K562 (cell line): ENCODE results near the gene THAP12. TPM values are rescaled to one million over a fixed set of nuclear protein-coding genes. Genes with fewer than 3 reads are reported as not detected.
A peak's percentile ranks its signal among the peaks of the same experiment; 100 is the strongest.
"Not testable (repeated sequence)": the region's sequence is repeated elsewhere in the genome, so short reads cannot be mapped to it uniquely, and the experiment has no call there.

ENCODE experiments used
- ATAC-seq: fragments of 200-7000 bp; cut with Tn5 transposase; 3 replicates; pipeline ENCODE4 v1.9.1; 2020; ENCODE audit warnings: moderate library complexity
- BruUV-seq: library from RNA; stranded (reverse); fragments of 400-500 nt; replicated peaks from 2 replicates; lab custom pipeline; 2021; lab: Mats Ljungman, UMichigan
- CTCF ChIA-PET: fragments of 300-600 bp; formaldehyde crosslinking; extraction: SDS; loops from one replicate; lab custom pipeline; 2021; ENCODE audit warnings: low intra/inter-chr PET ratio; lab: Yijun Ruan, JAX
- POLR2A ChIA-PET: fragments of 300-600, 350-650 bp; sonication (Branson Sonifier 250); formaldehyde crosslinking; extraction: SDS; loops from one replicate; lab custom pipeline; 2021; ENCODE audit warnings: antibody characterized with exemption, inconsistent platforms; lab: Yijun Ruan, JAX
- DNase-seq, 4 experiments: peaks; one replicate each; pipeline versions ENCODE4 v3.0.0 to v3.0.0-alpha.2; 2011 to 2018; ENCODE audit warnings: low spot score in 3 of 4, mixed read lengths in 3 of 4; ENCODE audit errors: extremely low read depth in 1 of 4
- FAIRE-seq: peaks from 2 replicates; lab custom pipeline; 2011; peaks lifted over from hg19 to GRCh38; lab: Jason Lieb, UNC
- H2AFZ ChIP-seq: 2 replicates; pipeline ENCODE4 v1.6.0; 2011; ENCODE audit warnings: low read depth, low read length, control low read depth, inconsistent platforms
- H3K27ac ChIP-seq: fragments of 200-600 bp; 3 replicates; pipeline ENCODE4 v1.8.0; 2011; ENCODE audit warnings: low read depth, mild to moderate bottlenecking, control low read depth, inconsistent platforms, low read length, moderate library complexity, mixed read lengths; ENCODE audit errors: extremely low read depth
- H3K27me3 ChIP-seq, 2 experiments: fragments of 300-600 bp in 1 of 2; 2 replicates in 1 of 2; 3 replicates in 1 of 2; pipeline versions ENCODE4 v1.6.0 to v1.8.0; 2011; ENCODE audit warnings: inconsistent platforms in 2 of 2, low read length in 2 of 2, mild to moderate bottlenecking in 1 of 2, mixed read lengths in 1 of 2, moderate library complexity in 1 of 2; ENCODE audit not compliant: control insufficient read depth in 2 of 2, insufficient read depth in 2 of 2
- H3K36me3 ChIP-seq: fragments of 300-600 bp; 3 replicates; pipeline ENCODE4 v1.8.0; 2011; ENCODE audit warnings: mild to moderate bottlenecking, low read length, inconsistent platforms; ENCODE audit not compliant: control insufficient read depth, insufficient read depth
- H3K4me1 ChIP-seq, 2 experiments: fragments of 200-600 bp in 1 of 2; replicated peaks in 1 of 2; 2 replicates in 1 of 2; 3 replicates in 1 of 2; pipeline versions ENCODE4 v1.5.1 to v1.8.0; 2011; ENCODE audit warnings: inconsistent platforms in 2 of 2, low read length in 2 of 2, mild to moderate bottlenecking in 1 of 2, mixed read lengths in 1 of 2, moderate library complexity in 1 of 2; ENCODE audit not compliant: control insufficient read depth in 2 of 2, insufficient read depth in 2 of 2
- H3K4me2 ChIP-seq: 2 replicates; pipeline ENCODE4 v1.6.1; 2011; ENCODE audit warnings: low read length, control low read depth, inconsistent platforms, mixed read lengths; ENCODE audit not compliant: insufficient read depth
- H3K4me3 ChIP-seq: fragments of 200-600 bp; sonication (generic), shearing (Covaris generic); 2 replicates; pipeline ENCODE4 v1.5.1; 2016; ENCODE audit warnings: control low read depth, inconsistent platforms
- H3K79me2 ChIP-seq: fragments of 200-600 bp; 3 replicates; pipeline ENCODE4 v1.8.0; 2011; ENCODE audit warnings: low read length, inconsistent platforms; ENCODE audit not compliant: control insufficient read depth, insufficient read depth
- H3K9ac ChIP-seq, 2 experiments: 2 replicates each; pipeline versions ENCODE4 v1.6.0 to v1.6.1; 2011; ENCODE audit warnings: low read depth in 2 of 2, low read length in 2 of 2, control low read depth in 1 of 2, inconsistent platforms in 1 of 2, mild to moderate bottlenecking in 1 of 2, mixed read lengths in 1 of 2; ENCODE audit not compliant: insufficient read depth in 1 of 2
- H3K9me1 ChIP-seq: one replicate; pipeline ENCODE4 v1.6.0; 2011; ENCODE audit warnings: inconsistent platforms, mild to moderate bottlenecking, low read length, moderate library complexity; ENCODE audit not compliant: control insufficient read depth, insufficient read depth
- H3K9me3 ChIP-seq: replicated peaks from 2 replicates; pipeline ENCODE4 v1.5.1; 2011; ENCODE audit warnings: low read depth, low read length, inconsistent platforms; ENCODE audit not compliant: control insufficient read depth, insufficient read depth
- H4K20me1 ChIP-seq: replicated peaks from 2 replicates; pipeline ENCODE4 v1.6.1; 2011; ENCODE audit warnings: low read length, inconsistent platforms, mixed read lengths; ENCODE audit not compliant: control insufficient read depth, insufficient read depth
- ARID1B ChIP-seq: fragments of 450-650 bp; IDR thresholded peaks from 2 replicates; pipeline ENCODE4 v1.6.1; 2016; ENCODE audit warnings: antibody characterized with exemption, mild to moderate bottlenecking, inconsistent platforms
- C11orf30 ChIP-seq: fragments of 450-650 bp; IDR thresholded peaks from 2 replicates; pipeline ENCODE4 v1.6.1; 2016; ENCODE audit warnings: low read depth, mild to moderate bottlenecking
- CBFA2T3 ChIP-seq: fragments of 450-650 bp; IDR thresholded peaks from 2 replicates; pipeline ENCODE4 v1.6.1; 2017
- DPF2 ChIP-seq: fragments of 450-650 bp; IDR thresholded peaks from 2 replicates; pipeline ENCODE4 v1.6.1; 2016
- FOSL1 ChIP-seq: fragments of 200-800 bp; sonication (Bioruptor generic); conservative IDR thresholded peaks from 2 replicates; pipeline ENCODE4 v1.6.1; 2016; ENCODE audit warnings: missing genetic modification characterization, missing compliant biosample characterization
- KDM1A ChIP-seq, 2 experiments: fragments of 450-650 bp; IDR thresholded peaks; 2 replicates each; pipeline ENCODE4 v1.6.1; 2016; ENCODE audit warnings: mild to moderate bottlenecking in 2 of 2
- NFE2 ChIP-seq: IDR thresholded peaks from 2 replicates; pipeline ENCODE4 v1.6.1; 2014; ENCODE audit warnings: antibody characterized with exemption, low read depth
- NFYB ChIP-seq: IDR thresholded peaks from 2 replicates; pipeline ENCODE4 v1.6.1; 2011; ENCODE audit warnings: mild to moderate bottlenecking, moderate library complexity; ENCODE audit not compliant: insufficient read length; ENCODE audit errors: extremely low read depth
- SMARCA4 ChIP-seq: fragments of 450-650 bp; IDR thresholded peaks from 2 replicates; pipeline ENCODE4 v1.6.1; 2016
- SMARCE1 ChIP-seq: fragments of 450-650 bp; IDR thresholded peaks from 2 replicates; pipeline ENCODE4 v1.7.1; 2016; ENCODE audit warnings: mild to moderate bottlenecking
- TCF3 ChIP-seq: sonication (generic); formaldehyde crosslinking; IDR thresholded peaks from 2 replicates; pipeline ENCODE4 v1.4.0; 2020; ENCODE audit warnings: mild to moderate bottlenecking, missing genetic modification reagents
- TFAP4 ChIP-seq: sonication (generic); formaldehyde crosslinking; IDR thresholded peaks from 2 replicates; pipeline ENCODE4 v1.8.0; 2022; ENCODE audit warnings: missing genetic modification reagents, mild to moderate bottlenecking, moderate library complexity, borderline replicate concordance
- ZNF584 ChIP-seq: fragments of 200-800 bp; sonication (Bioruptor generic); IDR thresholded peaks from 2 replicates; pipeline ENCODE4 v1.6.1; 2016; ENCODE audit warnings: low read depth, mild to moderate bottlenecking, missing genetic modification characterization, missing compliant biosample characterization
- WGBS: fragments of 100-300 bp; shearing (Covaris generic); methylation state at CpG from one replicate; pipeline ENCODE4 v1.1.6; 2016; ENCODE audit warnings: low coverage, mixed read lengths; ENCODE audit not compliant: insufficient coverage; ENCODE audit errors: missing lambda C conversion rate; 5-methylcytosine and 5-hydroxymethylcytosine counted together
- in situ Hi-C: fragments of 300-500 bp; cut with MboI; formaldehyde crosslinking; loops from 4 replicates; pipeline ENCODE4 v1.15.0; 2018; ENCODE audit warnings: inconsistent platforms, mixed read lengths
- intact Hi-C: fragments of 100-400 bp; cut with micrococcal nuclease; formaldehyde crosslinking; loops from 2 replicates; pipeline ENCODE4 v1.14.2; 2022
- polyA plus RNA-seq, 8 experiments: library from polyadenylated mRNA; depleted of rRNA in 4 of 8; stranded (reverse) in 5 of 8; unstranded in 3 of 8; fragments of >200 nt; fragmentation: Nextera tagmentation in 2 of 8; fragmentation: Illumina TruSeq in 1 of 8; extraction: Ambion mirVana in 2 of 8; extraction: Trizol in 1 of 8; gene quantifications; 2 replicates each; pipeline versions ENCODE4 v1.2.1 to v1.2.3, GENCODE V29; 2011 to 2014; ENCODE audit warnings: inconsistent platforms in 1 of 8, missing spikeins in 1 of 8
- total RNA-seq, 7 experiments: library from RNA; depleted of rRNA in 6 of 7; stranded (reverse); fragments of >200 nt in 6 of 7; fragmentation: Illumina TruSeq in 2 of 7; extraction: Trizol in 2 of 7; gene quantifications; 2 replicates each; pipeline versions ENCODE4 v1.2.1 to v1.2.3, GENCODE V29; 2011 to 2021; ENCODE audit warnings: low replicate concordance in 1 of 7
- TF ChIP-seq, protein P1 (sequence below): fragments of 200-800 bp; sonication (Bioruptor generic); IDR thresholded peaks from 2 replicates; pipeline ENCODE4 v1.6.1; 2016; ENCODE audit warnings: missing genetic modification characterization, missing compliant biosample characterization
- TF ChIP-seq, protein P2 (sequence below): fragments of 200-800 bp; sonication (Bioruptor generic); IDR thresholded peaks from 2 replicates; pipeline ENCODE4 v1.6.1; 2017; ENCODE audit warnings: missing genetic modification characterization, missing compliant biosample characterization

The THAP12 gene
- total and polyA plus RNA-seq, 9 of the 15 experiments (the other 6 are each of a cell fraction or from before 2014, with no cell fraction given) = 28.1 to 103 (median 57.8) TPM

- ATAC-seq, BruUV-seq, H3K4me3 ChIP-seq, CTCF ChIA-PET, H3K9ac ChIP-seq, H3K9me3 ChIP-seq, H4K20me1 ChIP-seq, H3K4me2 ChIP-seq, in situ Hi-C loops, H3K27me3 ChIP-seq, H3K36me3 ChIP-seq, H2AFZ ChIP-seq, H3K79me2 ChIP-seq, H3K9me1 ChIP-seq, H3K27ac ChIP-seq: not testable (repeated sequence)
- intact Hi-C loops = loop anchor here (10.0 kb wide), 1 partner anchor 351 kb away; the partner anchor contains the start of gene LRRC32
- POLR2A ChIA-PET = interaction anchor here (0.6 to 0.8 kb wide), 3 partner anchors 12 to 873 kb away, joined by 3 to 4 read pairs (median 3); no protein-coding TSS in a partner anchor
- peak; percentile 35 for FAIRE-seq
- DNase-seq = peak in 1 of 4 experiments; percentile 44
- H3K4me1 ChIP-seq = peaks cover 14 to 18% of the 10 kb centered on the region in 2 experiments; a peak in 4 of 5 replicates
- 0% methylated on average over 2 of the region's 2 CpGs for WGBS
- TF ChIP-seq TCF3 (CRISPR knock-in tag) = peak; percentile 20; the same call in 1 of the 2 replicates
- TF ChIP-seq, protein P1, sequence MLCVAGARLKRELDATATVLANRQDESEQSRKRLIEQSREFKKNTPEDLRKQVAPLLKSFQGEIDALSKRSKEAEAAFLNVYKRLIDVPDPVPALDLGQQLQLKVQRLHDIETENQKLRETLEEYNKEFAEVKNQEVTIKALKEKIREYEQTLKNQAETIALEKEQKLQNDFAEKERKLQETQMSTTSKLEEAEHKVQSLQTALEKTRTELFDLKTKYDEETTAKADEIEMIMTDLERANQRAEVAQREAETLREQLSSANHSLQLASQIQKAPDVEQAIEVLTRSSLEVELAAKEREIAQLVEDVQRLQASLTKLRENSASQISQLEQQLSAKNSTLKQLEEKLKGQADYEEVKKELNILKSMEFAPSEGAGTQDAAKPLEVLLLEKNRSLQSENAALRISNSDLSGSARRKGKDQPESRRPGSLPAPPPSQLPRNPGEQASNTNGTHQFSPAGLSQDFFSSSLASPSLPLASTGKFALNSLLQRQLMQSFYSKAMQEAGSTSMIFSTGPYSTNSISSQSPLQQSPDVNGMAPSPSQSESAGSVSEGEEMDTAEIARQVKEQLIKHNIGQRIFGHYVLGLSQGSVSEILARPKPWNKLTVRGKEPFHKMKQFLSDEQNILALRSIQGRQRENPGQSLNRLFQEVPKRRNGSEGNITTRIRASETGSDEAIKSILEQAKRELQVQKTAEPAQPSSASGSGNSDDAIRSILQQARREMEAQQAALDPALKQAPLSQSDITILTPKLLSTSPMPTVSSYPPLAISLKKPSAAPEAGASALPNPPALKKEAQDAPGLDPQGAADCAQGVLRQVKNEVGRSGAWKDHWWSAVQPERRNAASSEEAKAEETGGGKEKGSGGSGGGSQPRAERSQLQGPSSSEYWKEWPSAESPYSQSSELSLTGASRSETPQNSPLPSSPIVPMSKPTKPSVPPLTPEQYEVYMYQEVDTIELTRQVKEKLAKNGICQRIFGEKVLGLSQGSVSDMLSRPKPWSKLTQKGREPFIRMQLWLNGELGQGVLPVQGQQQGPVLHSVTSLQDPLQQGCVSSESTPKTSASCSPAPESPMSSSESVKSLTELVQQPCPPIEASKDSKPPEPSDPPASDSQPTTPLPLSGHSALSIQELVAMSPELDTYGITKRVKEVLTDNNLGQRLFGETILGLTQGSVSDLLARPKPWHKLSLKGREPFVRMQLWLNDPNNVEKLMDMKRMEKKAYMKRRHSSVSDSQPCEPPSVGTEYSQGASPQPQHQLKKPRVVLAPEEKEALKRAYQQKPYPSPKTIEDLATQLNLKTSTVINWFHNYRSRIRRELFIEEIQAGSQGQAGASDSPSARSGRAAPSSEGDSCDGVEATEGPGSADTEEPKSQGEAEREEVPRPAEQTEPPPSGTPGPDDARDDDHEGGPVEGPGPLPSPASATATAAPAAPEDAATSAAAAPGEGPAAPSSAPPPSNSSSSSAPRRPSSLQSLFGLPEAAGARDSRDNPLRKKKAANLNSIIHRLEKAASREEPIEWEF (CRISPR knock-in tag) = peak; percentile 81
- peak in 1 of 2 experiments; percentile 6; a peak in 1 of 4 replicates for TF ChIP-seq KDM1A (IDR thresholded peaks at IDR 0.05)
- peak; percentile 35; the same call in 1 of the 2 replicates for TF ChIP-seq C11orf30
- TF ChIP-seq NFYB = peak; percentile 47
- peak; percentile 40 for TF ChIP-seq CBFA2T3
- 0 out of 2 replicates have a peak, but pooled peaks have one; percentile 23 for TF ChIP-seq NFE2
- TF ChIP-seq ARID1B = peak; percentile 60
- TF ChIP-seq DPF2 = peak; percentile 54; the same call in 1 of the 2 replicates
- TF ChIP-seq FOSL1 (tag) = peak; percentile 44; the same call in 1 of the 2 replicates
- 0 out of 2 replicates have a peak, but pooled peaks have one; percentile 19 for TF ChIP-seq SMARCE1
- TF ChIP-seq, protein P2, sequence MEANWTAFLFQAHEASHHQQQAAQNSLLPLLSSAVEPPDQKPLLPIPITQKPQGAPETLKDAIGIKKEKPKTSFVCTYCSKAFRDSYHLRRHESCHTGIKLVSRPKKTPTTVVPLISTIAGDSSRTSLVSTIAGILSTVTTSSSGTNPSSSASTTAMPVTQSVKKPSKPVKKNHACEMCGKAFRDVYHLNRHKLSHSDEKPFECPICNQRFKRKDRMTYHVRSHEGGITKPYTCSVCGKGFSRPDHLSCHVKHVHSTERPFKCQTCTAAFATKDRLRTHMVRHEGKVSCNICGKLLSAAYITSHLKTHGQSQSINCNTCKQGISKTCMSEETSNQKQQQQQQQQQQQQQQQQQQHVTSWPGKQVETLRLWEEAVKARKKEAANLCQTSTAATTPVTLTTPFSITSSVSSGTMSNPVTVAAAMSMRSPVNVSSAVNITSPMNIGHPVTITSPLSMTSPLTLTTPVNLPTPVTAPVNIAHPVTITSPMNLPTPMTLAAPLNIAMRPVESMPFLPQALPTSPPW (CRISPR knock-in tag) = peak; percentile 41
- TF ChIP-seq SMARCA4 = peak; percentile 51; the same call in 1 of the 2 replicates
- TF ChIP-seq TFAP4 = peak; percentile 56; the same call in 1 of the 2 replicates
- 0 out of 2 replicates have a peak, but pooled peaks have one; percentile 11 for TF ChIP-seq ZNF584
Observed at GRCh38 chr11:76323375-76323774, 57.6 kb downstream of the THAP12 start.
